OCI-LY3 (cell line): Measurements from ENCODE around the gene ANOS1.

Source experiments
- H2AFZ ChIP-seq: fragments of 200-600, 300-600 bp; shearing (Covaris generic); 2 replicates; pipeline ENCODE4 v1.6.0; 2014; ENCODE audit warnings: antibody characterized with exemption, low read depth, low read length
- H3K27ac ChIP-seq: fragments of 200-600, 300-600 bp; sonication (generic); 2 replicates; pipeline ENCODE4 v1.5.1; 2014; ENCODE audit warnings: mild to moderate bottlenecking, low read length, moderate library complexity, mixed read lengths
- H3K27me3 ChIP-seq: fragments of 200-600, 300-600 bp; sonication (generic); 2 replicates; pipeline ENCODE4 v1.6.1; 2014; ENCODE audit warnings: low read depth, low read length, mixed read lengths
- H3K36me3 ChIP-seq: fragments of 200-600, 300-600 bp; sonication (generic); replicated peaks from 2 replicates; pipeline ENCODE3; 2014; ENCODE audit warnings: low read depth, low read length, mixed read lengths
- H3K4me1 ChIP-seq: fragments of 300-600, 200-600 bp; sonication (generic); 2 replicates; pipeline ENCODE4 v1.6.1; 2014; ENCODE audit warnings: low read length, mixed read lengths
- H3K4me2 ChIP-seq: fragments of 200-600, 300-600 bp; sonication (generic); 2 replicates; pipeline ENCODE4 v1.6.1; 2014; ENCODE audit warnings: low read length, mixed read lengths
- H3K4me3 ChIP-seq: fragments of 300-600, 200-600 bp; sonication (generic); 2 replicates; pipeline ENCODE4 v1.5.1; 2014; ENCODE audit warnings: antibody characterized with exemption, mild to moderate bottlenecking, low read length, moderate library complexity
- H3K79me2 ChIP-seq: fragments of 300-600, 200-600 bp; shearing (Covaris generic); 2 replicates; pipeline ENCODE4 v1.6.1; 2014; ENCODE audit warnings: mild to moderate bottlenecking, low read length, mixed read lengths
- H3K9ac ChIP-seq: fragments of 300-600, 200-600 bp; shearing (Covaris generic); 2 replicates; pipeline ENCODE4 v1.6.0; 2014; ENCODE audit warnings: mild to moderate bottlenecking, low read length, moderate library complexity
- H3K9me3 ChIP-seq: fragments of 200-600, 300-600 bp; shearing (Covaris generic); 2 replicates; pipeline ENCODE4 v1.6.1; 2014; ENCODE audit warnings: low read length, mixed read lengths; ENCODE audit not compliant: insufficient read depth
- H4K20me1 ChIP-seq: fragments of 200-600, 300-600 bp; sonication (generic); 2 replicates; pipeline ENCODE4 v1.6.1; 2016; ENCODE audit warnings: low read length, mixed read lengths; ENCODE audit not compliant: insufficient read depth
- CTCF ChIP-seq: fragments of 200-600, 300-600 bp; sonication (generic); IDR thresholded peaks from 2 replicates; pipeline ENCODE4 v1.5.1; 2014; ENCODE audit warnings: antibody characterized with exemption, low read length, low read depth
- EZH2phosphoT487 ChIP-seq: fragments of 200-600 bp; shearing (Covaris generic); IDR thresholded peaks from 2 replicates; pipeline ENCODE4 v1.6.1; 2018; ENCODE audit warnings: antibody characterized with exemption, mixed run types, low read depth

The ANOS1 gene

DNA sequence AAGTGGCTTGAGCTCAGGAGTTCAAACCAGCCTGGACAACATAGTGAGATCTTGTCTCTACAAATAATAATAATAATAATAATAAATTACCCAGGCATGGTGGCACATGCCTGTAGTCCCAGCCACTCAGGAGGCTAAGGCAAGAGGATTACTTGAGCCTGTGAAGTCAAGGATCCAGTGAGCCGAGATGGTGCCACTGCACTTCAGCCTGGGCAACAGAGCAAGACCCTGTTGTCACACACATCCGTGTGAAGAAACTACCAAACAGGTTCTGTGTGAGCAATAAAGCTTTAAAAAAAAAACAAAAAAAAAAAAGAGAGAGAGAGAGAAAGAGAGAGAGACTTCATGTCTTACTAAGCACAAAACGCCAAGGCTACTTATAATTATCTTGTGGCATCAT is 42.5 kb downstream of the ANOS1 start:
- no peaks in the 10 kb centered on the region for H3K36me3 ChIP-seq
- H2AFZ ChIP-seq = no peak overlapping the region
- H3K27me3 ChIP-seq = no peaks in the 10 kb centered on the region
- TF ChIP-seq EZH2phosphoT487 (no peak), CTCF (no peak)
- no peaks in the 10 kb centered on the region for H3K4me1 ChIP-seq
- no peak overlapping the region for H3K27ac ChIP-seq
- no peak overlapping the region for H3K9ac ChIP-seq
- no peak overlapping the region for H3K4me2 ChIP-seq
- H3K79me2 ChIP-seq = no peaks in the 10 kb centered on the region
- H4K20me1 ChIP-seq = no peaks in the 10 kb centered on the region
- no peaks in the 10 kb centered on the region for H3K9me3 ChIP-seq
- H3K4me3 ChIP-seq = no peak overlapping the region

DNA sequence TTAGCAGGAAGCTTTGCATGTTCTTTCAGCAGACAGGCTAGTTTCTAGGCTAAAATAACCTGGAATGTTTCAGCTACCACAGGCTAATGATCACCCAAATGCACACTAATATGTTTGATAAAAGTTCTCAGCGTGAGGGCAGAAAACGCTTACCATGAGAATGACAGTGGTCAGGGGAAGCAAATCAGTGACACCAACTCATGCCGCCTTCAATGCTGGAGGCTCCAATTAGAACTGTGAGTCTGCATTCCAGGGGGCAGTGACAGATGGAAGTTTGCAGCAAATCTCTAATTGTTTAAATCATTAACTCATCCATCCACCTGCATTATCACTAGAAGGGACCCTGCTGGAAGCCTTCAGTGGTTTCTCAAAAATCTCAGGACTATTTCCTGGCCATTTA is 43.2 kb downstream of the ANOS1 start:
- no peak overlapping the region for H3K4me2 ChIP-seq
- no peaks in the 10 kb centered on the region for H4K20me1 ChIP-seq
- no peak overlapping the region for H3K9ac ChIP-seq
- no peaks in the 10 kb centered on the region for H3K4me1 ChIP-seq
- H3K27me3 ChIP-seq = no peaks in the 10 kb centered on the region
- H2AFZ ChIP-seq = no peak overlapping the region
- H3K27ac ChIP-seq = no peak overlapping the region
- TF ChIP-seq CTCF = no peak
- no peak for TF ChIP-seq EZH2phosphoT487
- no peak overlapping the region for H3K4me3 ChIP-seq
- no peaks in the 10 kb centered on the region for H3K79me2 ChIP-seq
- H3K36me3 ChIP-seq = no peaks in the 10 kb centered on the region
- no peaks in the 10 kb centered on the region for H3K9me3 ChIP-seq

- Histone ChIP-seq H3K4me2 (no peak overlapping the region), H4K20me1 (no peaks in the 10 kb centered on the region), H3K9ac (no peak overlapping the region), H3K4me3 (no peak overlapping the region), H3K27me3 (no peaks in the 10 kb centered on the region), H2AFZ (no peak overlapping the region), H3K4me1 (no peaks in the 10 kb centered on the region), H3K9me3 (no peaks in the 10 kb centered on the region), H3K79me2 (no peaks in the 10 kb centered on the region), H3K27ac (no peak overlapping the region), H3K36me3 (no peaks in the 10 kb centered on the region)
- TF ChIP-seq EZH2phosphoT487 (no peak), CTCF (no peak)
Observed at GRCh38 chrX:8684201-8684965, 47.6 kb downstream of the ANOS1 start.

GRCh38 chrX:8683687-8684086 is 48.2 kb downstream of the ANOS1 start:
- Histone ChIP-seq H3K4me1 (no peaks in the 10 kb centered on the region), H3K9ac (no peak overlapping the region)

More at GRCh38 chrX:8683687-8684086, 48.2 kb downstream of the ANOS1 start:
- no peaks in the 10 kb centered on the region for H4K20me1 ChIP-seq
- H3K27ac ChIP-seq = no peak overlapping the region
- no peaks in the 10 kb centered on the region for H3K9me3 ChIP-seq
- no peaks in the 10 kb centered on the region for H3K36me3 ChIP-seq
- H3K4me2 ChIP-seq = no peak overlapping the region
- no peak overlapping the region for H2AFZ ChIP-seq
- no peaks in the 10 kb centered on the region for H3K79me2 ChIP-seq
- no peaks in the 10 kb centered on the region for H3K27me3 ChIP-seq
- TF ChIP-seq CTCF (no peak), EZH2phosphoT487 (no peak)
- no peak overlapping the region for H3K4me3 ChIP-seq
